ENCODE measurements around the gene CDKN2B-AS1.

Gene CDKN2B-AS1

DNA sequence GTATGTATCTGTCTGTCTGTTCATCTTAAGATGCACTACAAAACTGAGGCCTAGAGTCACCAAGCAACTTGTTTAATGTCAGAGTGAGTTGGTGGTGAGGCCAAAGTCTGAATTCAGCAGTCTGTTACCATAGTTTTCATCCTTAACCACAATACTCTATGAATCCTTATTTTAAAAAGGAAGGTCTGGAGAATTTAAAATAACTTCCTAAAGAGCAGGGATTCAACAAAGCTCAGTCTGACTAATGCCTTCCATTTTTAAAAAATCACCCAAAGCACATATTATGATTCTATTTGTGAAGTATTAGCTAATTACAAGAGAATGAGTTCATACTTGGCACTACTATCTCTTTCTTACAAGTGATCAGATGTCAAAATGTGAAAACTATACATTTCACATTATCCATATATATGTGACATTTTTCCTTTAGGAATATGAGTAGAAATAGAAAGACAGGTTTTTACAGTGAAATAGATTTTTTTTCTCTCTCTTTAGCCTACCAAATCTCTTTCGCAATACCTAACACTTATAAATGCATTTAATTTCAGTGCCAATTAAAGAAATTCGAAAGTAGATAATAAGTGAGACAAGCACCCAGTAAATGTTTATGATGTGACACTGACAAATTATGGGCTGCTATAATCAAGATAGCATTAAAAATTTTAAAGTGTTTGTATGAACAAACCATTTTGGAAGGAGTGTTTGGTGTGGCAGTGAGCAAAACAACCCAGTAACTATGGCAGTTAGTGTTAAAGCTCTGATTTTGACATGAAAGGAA is 116.8 kb downstream of the CDKN2B-AS1 start:
- ChIA-PET POLR2A (interaction anchor here (6.3 kb wide), 1 partner anchor 103 kb away, joined by 24 read pairs; the partner anchor contains the start of gene CDKN2B), CTCF (interaction anchor here (0.7 to 8.9 kb wide), 4 partner anchors 8 to 322 kb away, joined by 3 to 70 read pairs (median 4); partner anchors contain the start of gene CDKN2B)
- H3K36me3 ChIP-seq (ENCODE audit: control insufficient read depth in 2 of 2, insufficient read depth in 1 of 2, low read length in 2 of 2), result no peaks in the 10 kb centered on the region
- H3K4me3 ChIP-seq (ENCODE audit: low read depth, low read length), result no peak overlapping the region
- H3K4me1 ChIP-seq (ENCODE audit: control insufficient read depth, insufficient read depth, low read length), result peaks cover 12% of the 10 kb centered on the region
- H3K27ac ChIP-seq (ENCODE audit: extremely low read depth, low read depth, low read length), result no peak overlapping the region
- TF ChIP-seq ZNF777 (tag by site-specific recombination; IDR thresholded peaks at IDR 0.05; ENCODE audit: borderline replicate concordance) (no peak), ZNF350 (tag by site-specific recombination; IDR thresholded peaks at IDR 0.05) (no peak), ZNF701 (tag by site-specific recombination; IDR thresholded peaks at IDR 0.05) (no peak), ZFP41 (tag by site-specific recombination; IDR thresholded peaks at IDR 0.05; ENCODE audit: borderline replicate concordance) (no peak), MEIS1 (CRISPR knock-in tag; IDR thresholded peaks at IDR 0.05; ENCODE audit: borderline replicate concordance) (no peak), ZNF202 (tag by site-specific recombination; IDR thresholded peaks at IDR 0.05; ENCODE audit: borderline replicate concordance) (no peak), ZNF555 (tag by site-specific recombination; conservative IDR thresholded peaks at IDR 0.05) (no peak)
- TF ChIP-seq, protein P1, sequence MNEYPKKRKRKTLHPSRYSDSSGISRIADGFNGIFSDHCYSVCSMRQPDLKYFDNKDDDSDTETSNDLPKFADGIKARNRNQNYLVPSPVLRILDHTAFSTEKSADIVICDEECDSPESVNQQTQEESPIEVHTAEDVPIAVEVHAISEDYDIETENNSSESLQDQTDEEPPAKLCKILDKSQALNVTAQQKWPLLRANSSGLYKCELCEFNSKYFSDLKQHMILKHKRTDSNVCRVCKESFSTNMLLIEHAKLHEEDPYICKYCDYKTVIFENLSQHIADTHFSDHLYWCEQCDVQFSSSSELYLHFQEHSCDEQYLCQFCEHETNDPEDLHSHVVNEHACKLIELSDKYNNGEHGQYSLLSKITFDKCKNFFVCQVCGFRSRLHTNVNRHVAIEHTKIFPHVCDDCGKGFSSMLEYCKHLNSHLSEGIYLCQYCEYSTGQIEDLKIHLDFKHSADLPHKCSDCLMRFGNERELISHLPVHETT (tag by site-specific recombination; IDR thresholded peaks at IDR 0.05), result no peak
- TF ChIP-seq, protein P2, sequence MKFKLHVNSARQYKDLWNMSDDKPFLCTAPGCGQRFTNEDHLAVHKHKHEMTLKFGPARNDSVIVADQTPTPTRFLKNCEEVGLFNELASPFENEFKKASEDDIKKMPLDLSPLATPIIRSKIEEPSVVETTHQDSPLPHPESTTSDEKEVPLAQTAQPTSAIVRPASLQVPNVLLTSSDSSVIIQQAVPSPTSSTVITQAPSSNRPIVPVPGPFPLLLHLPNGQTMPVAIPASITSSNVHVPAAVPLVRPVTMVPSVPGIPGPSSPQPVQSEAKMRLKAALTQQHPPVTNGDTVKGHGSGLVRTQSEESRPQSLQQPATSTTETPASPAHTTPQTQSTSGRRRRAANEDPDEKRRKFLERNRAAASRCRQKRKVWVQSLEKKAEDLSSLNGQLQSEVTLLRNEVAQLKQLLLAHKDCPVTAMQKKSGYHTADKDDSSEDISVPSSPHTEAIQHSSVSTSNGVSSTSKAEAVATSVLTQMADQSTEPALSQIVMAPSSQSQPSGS (tag by site-specific recombination; IDR thresholded peaks at IDR 0.05; ENCODE audit: low read depth), result no peak
- H3K9me3 ChIP-seq (ENCODE audit: control insufficient read depth, insufficient read depth, low read depth, low read length), result no peaks in the 10 kb centered on the region

DNA sequence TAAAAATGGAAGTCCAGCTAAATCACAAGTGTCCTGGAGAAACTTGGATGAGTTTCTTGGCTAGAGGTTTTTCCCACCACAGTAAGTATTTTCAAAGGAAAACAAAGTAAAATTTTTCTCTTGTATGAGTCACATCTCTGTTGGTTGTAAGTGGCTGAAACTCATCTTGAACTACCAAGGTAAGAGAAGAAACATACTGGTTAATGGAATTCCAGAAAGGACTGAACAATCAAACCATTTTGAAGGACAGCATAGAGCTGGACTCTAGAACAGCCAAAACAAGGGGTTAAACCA is 117.3 kb downstream of the CDKN2B-AS1 start:
- ChIA-PET CTCF (interaction anchor here (1.9 kb wide), 1 partner anchor 103 kb away, joined by 6 read pairs; the partner anchor contains the start of gene CDKN2B), POLR2A (interaction anchor here (6.3 kb wide), 1 partner anchor 103 kb away, joined by 24 read pairs; the partner anchor contains the start of gene CDKN2B)
- no peak overlapping the region for H3K4me3 ChIP-seq (ENCODE audit: low read depth, low read length)
- no peaks in the 10 kb centered on the region for H3K9me3 ChIP-seq (ENCODE audit: control insufficient read depth, insufficient read depth, low read depth, low read length)
- peaks cover 12% of the 10 kb centered on the region for H3K4me1 ChIP-seq (ENCODE audit: control insufficient read depth, insufficient read depth, low read length)
- H3K36me3 ChIP-seq (ENCODE audit: control insufficient read depth in 2 of 2, insufficient read depth in 1 of 2, low read length in 2 of 2), result no peaks in the 10 kb centered on the region
- no peak for TF ChIP-seq ZNF626 (tag by site-specific recombination; IDR thresholded peaks at IDR 0.05)
- no peak for TF ChIP-seq ZFP37 (tag by site-specific recombination; IDR thresholded peaks at IDR 0.05)
- TF ChIP-seq, protein P3, sequence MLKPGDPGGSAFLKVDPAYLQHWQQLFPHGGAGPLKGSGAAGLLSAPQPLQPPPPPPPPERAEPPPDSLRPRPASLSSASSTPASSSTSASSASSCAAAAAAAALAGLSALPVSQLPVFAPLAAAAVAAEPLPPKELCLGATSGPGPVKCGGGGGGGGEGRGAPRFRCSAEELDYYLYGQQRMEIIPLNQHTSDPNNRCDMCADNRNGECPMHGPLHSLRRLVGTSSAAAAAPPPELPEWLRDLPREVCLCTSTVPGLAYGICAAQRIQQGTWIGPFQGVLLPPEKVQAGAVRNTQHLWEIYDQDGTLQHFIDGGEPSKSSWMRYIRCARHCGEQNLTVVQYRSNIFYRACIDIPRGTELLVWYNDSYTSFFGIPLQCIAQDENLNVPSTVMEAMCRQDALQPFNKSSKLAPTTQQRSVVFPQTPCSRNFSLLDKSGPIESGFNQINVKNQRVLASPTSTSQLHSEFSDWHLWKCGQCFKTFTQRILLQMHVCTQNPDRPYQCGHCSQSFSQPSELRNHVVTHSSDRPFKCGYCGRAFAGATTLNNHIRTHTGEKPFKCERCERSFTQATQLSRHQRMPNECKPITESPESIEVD (tag by site-specific recombination; IDR thresholded peaks at IDR 0.05), result 0 out of 2 replicates have a peak, but pooled peaks have one; percentile 11
- H3K27ac ChIP-seq (ENCODE audit: extremely low read depth, low read depth, low read length), result no peak overlapping the region

DNA sequence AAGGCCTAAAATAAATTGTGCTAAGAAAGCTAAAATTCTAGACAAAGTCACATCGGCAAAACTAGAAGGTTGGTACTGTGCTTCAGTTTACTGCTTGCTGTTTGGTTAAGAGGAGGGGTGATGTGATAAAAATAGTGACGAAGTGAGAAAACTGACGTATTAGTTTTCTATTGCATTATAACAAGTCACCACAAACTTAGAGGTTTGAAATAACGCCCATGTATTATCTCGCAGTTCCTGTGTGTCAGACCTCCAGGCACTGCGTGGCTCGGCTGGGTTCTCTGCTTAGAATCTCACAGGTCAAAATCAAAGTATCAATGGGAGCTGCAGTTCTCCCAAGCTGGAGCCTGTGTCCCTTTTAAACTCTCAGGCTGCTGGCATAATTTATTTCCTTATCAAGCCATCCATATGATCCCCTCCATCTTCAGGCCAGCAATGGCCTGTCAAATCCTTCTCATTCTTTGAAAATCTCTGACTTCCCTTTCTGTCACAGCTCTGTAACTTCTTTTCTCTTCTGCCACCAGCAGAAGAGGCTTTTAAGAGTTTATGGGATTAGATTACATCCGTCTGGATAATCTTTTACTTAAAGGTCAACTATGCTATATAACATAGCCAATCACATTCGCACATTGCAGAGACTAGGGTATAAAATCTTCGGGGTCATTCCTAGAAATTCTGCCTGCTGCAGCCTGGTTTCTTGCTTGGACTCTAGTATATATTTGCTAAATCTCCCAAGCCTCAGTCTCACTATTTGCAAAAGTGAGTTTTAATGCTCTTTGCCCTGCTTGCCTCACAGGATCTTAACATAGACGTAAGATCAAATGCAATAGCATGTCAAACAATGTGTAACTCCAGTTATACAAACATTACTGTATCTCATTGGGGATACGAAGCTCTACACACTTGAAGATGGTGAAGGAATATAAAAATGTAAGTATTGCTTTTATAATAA is 118.6 kb downstream of the CDKN2B-AS1 start:
- TF ChIP-seq ZNF558 (tag by site-specific recombination; IDR thresholded peaks at IDR 0.05) (no peak), TRIM28 (IDR thresholded peaks at IDR 0.05; ENCODE audit: borderline replicate concordance, low read length) (0 out of 2 replicates have a peak, but pooled peaks have one; percentile 33), ZSCAN30 (tag by site-specific recombination; IDR thresholded peaks at IDR 0.05) (no peak), ZNF596 (tag by site-specific recombination; IDR thresholded peaks at IDR 0.05) (no peak), ZNF138 (tag by site-specific recombination; IDR thresholded peaks at IDR 0.05; ENCODE audit: borderline replicate concordance) (no peak), ZNF830 (tag by site-specific recombination; IDR thresholded peaks at IDR 0.05; ENCODE audit: low read depth) (no peak), ZNF623 (tag by site-specific recombination; IDR thresholded peaks at IDR 0.05) (no peak), ZIC2 (tag by site-specific recombination; IDR thresholded peaks at IDR 0.05) (no peak), KLF16 (tag by site-specific recombination; IDR thresholded peaks at IDR 0.05) (no peak)
- no peaks in the 10 kb centered on the region for H3K9me3 ChIP-seq (ENCODE audit: control insufficient read depth, insufficient read depth, low read depth, low read length)
- no peak overlapping the region for H3K4me3 ChIP-seq (ENCODE audit: low read depth, low read length)
- CTCF ChIA-PET, result interaction anchor here (0.6 to 3.6 kb wide), 4 partner anchors 8 to 300 kb away, joined by 3 to 15 read pairs (median 4); partner anchors contain the start of gene CDKN2B
- no peaks in the 10 kb centered on the region for H3K36me3 ChIP-seq (ENCODE audit: control insufficient read depth in 2 of 2, insufficient read depth in 1 of 2, low read length in 2 of 2)
- peaks cover 20% of the 10 kb centered on the region for H3K4me1 ChIP-seq (ENCODE audit: control insufficient read depth, insufficient read depth, low read length)
- POLR2A ChIA-PET, result no interaction called here
- no peak overlapping the region for H3K27ac ChIP-seq (ENCODE audit: extremely low read depth, low read depth, low read length)
